GM19035 (cell line): ENCODE data around the gene PPM1M.
A peak's percentile ranks its signal among the peaks of the same experiment; 100 is the strongest.

Source experiments
- ATAC-seq: cut with Tn5 transposase; IDR thresholded peaks from one replicate; pipeline ENCODE4 v1.9.1; 2021; ENCODE audit not compliant: unreplicated experiment

Gene PPM1M

GRCh38 chr3:52215351-52215750 lies 30.2 kb upstream of the PPM1M start:
- ATAC-seq: no peak

- ATAC-seq: no peak
These were observed 28.8 kb upstream of the PPM1M start for GRCh38 chr3:52216585-52217408.

DNA sequence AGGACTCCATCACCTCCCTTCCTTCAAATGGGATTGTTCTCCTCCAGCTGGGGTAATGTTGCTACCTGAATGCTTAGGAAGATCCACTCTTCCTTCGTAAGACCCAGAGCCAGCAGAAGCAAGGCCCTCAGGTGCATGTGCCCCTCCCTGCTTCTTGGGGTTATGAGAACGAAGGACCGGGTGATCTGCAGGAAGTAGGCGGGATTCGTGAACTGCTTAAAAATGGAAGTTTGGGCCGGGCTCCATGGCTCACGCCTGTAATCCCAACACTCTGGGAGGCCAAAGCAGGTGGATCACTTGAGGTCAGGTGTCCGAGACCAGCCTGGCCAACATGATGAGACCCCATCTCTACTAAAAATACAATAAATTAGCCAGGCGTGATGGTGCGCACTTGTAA lies 28.2 kb upstream of the PPM1M start:
- ATAC-seq: no peak

DNA sequence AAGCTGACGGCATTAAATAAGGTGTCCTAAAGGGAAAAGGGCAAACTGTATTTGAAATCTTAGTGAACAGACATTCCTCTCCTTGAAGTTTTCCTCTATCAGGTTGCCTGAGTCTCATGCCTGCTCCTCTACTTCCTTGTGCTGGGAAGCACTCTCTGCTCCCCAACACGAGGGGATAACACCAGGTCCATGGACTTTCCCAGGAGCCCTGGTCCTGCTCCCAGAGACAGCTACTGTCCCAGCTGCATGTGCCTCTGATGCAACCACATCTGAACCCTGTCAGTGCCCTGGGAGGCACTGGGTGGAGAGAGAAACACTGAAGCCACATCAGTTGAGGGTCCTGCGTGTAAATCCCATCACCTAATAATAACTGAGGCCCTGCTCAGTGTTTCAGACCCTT lies 27.5 kb upstream of the PPM1M start:
- no peak for ATAC-seq

- ATAC-seq: no peak
These were observed 27.1 kb upstream of the PPM1M start for GRCh38 chr3:52218454-52218853.

DNA sequence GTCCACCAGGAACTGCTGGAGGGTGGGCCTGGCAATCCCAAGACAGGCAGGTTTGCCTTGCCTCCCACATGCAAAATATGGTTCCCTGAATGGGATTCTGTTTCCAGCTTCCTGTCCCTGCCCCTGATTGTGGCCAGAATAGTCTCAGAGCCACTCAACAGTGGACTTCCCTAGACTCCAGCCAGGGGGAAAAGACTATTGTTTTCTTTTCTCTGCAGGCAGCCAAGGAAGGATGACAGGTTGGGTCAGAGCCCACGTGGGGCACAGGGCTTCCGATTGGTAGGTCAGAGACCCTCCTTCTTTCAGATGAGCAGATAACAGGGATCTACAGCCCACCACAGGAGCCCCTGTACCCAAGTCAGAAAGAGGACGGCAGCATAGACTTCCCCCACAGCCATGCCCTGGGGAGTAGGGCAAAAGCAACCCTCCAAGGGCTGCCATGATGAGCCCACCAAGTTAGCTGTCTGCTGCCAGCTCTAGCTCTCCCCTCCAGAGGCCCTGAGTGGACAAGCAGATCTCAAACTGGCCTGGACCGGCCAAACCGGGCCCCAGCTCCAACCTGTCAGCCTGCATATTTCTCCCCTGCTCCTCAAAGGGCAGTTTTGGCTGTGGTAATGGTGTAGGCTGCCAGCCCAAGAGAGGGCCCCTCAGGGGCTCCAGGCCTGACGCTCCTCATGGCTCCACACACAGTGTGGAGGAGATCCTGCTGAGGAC lies 26.5 kb upstream of the PPM1M start:
- ATAC-seq: no peak

DNA sequence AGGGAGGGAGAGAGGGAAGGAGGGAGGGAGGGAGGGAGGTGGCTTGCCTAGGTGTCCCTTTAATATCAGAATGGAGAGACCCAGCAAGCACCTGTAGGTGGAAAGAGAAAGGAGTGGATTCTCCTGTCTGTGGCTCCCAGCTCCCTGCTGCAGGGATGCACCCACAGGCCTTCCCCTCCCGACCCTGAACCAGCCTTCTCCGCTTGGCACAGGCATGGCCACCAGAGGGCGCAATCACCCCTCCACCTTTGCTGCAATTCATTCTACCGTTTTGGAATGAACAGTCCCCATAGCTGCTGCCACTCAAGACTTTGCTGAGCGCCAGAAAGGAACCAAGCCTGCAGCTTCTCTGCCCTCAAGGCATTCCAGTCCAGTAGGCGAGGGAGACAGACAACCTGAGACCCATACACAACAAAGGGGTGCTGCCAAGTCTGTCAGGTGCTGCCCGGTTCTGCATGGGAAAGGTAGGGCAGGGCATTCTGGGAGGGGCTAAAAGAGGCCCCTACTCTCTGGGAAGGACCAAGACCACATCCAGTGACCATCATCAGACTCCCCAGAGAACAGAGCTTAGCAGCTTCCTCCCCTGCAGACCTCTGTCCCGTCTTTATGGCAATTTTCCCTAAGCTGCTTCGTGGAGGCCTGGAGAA lies 25.1 kb upstream of the PPM1M start:
- peak; percentile 55 for ATAC-seq

DNA sequence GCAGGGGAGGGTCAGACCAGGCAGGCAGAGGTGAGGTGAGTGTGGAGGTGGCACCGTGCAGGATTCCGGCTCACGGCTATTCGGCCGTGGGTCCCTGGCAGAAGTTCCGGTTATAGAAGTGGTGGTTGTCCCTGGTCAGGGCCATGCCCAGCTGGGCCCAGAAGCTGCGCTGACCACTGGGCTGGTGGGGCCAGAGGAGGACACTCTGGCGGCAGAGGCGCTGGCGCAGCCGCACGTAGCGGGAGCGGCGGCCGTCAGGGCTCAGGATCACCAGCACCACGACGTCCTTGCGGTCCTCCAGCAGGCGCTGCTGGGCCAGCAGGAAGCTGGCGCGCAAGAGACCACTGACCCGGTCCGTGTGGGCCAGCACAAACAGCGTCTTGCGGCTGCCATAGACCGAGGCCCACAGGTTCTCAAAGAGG lies 24.4 kb upstream of the PPM1M start:
- ATAC-seq: no peak

DNA sequence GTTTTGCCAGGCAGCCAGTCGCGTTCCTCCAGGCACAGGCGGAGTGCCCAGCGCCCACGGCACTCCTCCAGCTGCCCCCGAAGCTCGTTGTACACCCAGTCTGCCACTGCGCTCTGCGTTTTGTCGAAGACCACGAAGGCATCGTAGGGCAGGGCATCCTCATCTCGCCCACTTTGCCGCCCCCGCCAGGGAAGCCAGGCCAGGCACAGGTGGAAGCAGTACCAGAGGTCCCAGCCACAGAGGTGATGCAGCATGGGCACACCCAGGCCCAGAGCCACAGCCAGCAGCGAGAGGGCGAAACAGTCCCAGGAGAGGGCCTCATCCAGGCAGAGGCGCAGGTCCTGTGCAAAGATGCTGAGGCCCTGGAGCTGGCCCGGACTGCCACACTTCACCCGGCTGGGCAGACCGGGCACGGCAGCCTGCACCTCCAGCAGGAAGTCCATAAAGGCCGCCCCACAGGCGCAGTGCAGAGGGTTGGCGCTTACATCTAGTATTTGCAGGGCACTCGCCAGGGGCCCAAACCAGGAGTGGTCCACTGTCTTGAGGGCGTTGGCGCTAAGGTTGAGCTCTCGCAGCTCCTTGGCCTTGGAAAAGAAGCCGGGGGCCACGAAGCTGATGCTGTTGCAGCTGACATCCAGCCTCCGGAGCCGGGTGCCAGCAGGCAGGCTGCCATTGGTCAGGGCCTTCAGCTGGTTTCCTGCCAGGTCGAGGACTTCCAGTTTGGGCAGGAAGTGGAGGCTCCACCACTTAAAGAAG lies 23.8 kb upstream of the PPM1M start:
- ATAC-seq: no peak

DNA sequence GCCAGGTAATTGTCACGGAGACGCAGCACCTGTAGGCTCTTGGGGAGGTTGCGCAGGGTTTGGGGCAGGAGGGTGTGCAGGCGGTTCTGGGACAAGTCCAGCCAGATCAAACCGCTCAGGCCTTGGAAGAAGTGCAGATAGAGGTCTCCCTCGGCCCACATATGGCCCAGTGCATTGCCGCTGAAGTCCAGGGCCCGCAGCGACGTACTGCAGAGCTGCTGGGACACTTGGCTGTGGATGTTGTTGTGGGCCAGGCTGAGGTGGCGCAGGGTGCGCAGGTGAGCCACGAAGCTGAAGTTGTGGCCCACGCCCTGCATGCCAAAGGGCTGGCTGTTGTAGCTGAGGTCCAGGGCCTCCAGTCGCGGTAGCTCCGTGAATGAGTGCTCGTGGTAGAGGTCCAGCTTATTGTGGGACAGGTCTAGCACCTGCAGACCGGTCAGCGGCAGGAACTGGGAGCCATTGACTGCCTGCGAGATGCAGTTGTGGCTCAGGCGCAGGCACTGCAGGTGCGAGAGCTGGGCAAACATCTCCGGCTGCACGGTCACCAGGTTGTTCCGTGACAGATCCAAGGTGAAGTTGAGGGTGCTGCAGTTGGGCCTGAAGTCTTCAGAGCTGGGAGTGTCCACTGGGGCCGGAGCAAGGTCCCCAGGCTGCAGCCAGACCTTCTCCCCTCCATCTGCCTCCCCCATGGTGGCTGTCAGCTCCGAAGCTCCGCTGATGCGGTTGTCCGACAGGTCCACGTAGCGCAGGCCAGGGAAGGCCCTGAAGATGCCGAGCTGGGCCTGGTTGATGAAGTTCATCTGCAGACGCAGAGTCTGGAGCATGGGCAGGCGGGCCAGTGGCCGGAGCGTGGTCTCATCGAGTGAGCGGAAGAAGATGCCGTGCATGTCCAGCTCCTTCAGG lies 23.0 kb upstream of the PPM1M start:
- ATAC-seq: no peak

GRCh38 chr3:52223449-52224408 lies 21.8 kb upstream of the PPM1M start:
- no peak for ATAC-seq

- peak; percentile 82 for ATAC-seq
These were observed 19.9 kb upstream of the PPM1M start, which contains the start of gene TLR9 for GRCh38 chr3:52225452-52226228. TLR9 (minus strand) TSS chr3:52225645; CDS start chr3:52225529, 116 bp downstream.

GRCh38 chr3:52226229-52226817 lies 19.2 kb upstream of the PPM1M start:
- ATAC-seq: no peak

DNA sequence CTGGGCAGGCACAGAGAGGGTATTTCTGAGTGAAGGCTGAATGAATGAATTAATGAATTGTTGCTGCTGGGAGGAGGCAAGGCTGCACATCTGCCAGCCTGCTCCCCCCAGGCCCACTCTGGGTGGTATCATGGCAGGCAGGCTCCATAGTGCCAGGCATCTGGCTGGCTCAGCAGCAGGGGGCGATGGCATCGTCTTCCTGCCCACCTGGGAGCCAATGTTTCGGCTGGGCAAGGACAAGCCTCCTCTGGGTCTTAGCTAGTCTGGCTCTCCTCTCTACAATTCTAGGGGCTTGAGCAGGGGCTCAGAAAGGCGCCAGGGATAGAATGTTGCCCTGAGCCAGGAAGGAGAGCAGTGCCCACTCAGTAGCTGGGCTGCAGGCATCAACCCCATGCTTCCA lies 18.4 kb upstream of the PPM1M start:
- no peak for ATAC-seq

GRCh38 chr3:52227766-52228165 lies 17.8 kb upstream of the PPM1M start:
- no peak for ATAC-seq

DNA sequence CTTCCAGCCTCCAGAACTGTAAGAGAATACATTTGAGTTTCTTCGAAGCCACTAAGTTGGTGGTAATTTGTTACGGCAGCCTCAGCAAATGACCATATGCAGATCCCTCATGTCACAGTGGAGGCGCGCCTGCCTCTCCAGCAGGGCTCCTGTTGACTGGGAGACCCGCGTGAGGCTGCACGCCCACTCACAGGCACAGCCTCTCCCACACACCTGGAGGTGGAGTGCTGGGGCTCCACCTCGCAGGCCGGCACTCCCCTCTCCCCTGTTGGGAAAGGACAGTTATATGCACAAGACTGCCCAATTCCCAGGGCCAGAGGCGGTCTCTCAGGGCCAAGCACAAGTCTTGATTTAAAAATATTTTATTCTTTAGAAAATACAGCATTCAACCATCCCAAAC lies 17.3 kb upstream of the PPM1M start:
- ATAC-seq: no peak

- no peak for ATAC-seq
These were observed 16.7 kb upstream of the PPM1M start for GRCh38 chr3:52228751-52229291.

DNA sequence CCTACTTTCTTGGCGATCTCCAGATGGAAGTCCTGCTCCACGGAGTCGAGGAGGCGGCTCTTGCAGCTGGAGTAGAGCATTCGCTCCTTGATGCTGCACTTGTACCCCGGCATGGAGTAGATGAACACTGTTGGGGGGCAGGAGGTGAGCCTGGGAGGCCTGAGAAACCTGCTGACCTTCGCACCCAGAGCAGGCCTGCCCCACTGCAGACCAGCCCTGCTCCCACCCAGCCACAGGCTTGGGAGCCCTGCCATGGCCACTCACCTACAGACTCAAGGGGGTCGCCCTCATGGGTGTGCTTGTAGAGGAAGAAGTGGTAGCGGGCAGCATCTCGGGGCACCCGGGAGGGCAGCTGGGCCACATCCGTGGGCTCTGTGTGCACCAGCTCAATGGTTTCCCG lies 15.9 kb upstream of the PPM1M start:
- no peak for ATAC-seq
